ENCODE results near the gene MKI67. TPM values are rescaled to one million over a fixed set of nuclear protein-coding genes. Genes with fewer than 3 reads are reported as not detected.

Gene MKI67
- polyA plus RNA-seq, 4 donors, result 45.7 to 66.1 (median 50.5) TPM

GRCh38 chr10:128068398-128069285 is 57.6 kb downstream of the MKI67 start:
- DNase-seq (ENCODE audit: low read depth in 4 of 4, low spot score in 2 of 4), result no peak

GRCh38 chr10:128067691-128068397 is 58.4 kb downstream of the MKI67 start:
- no peak for DNase-seq (ENCODE audit: low read depth in 4 of 4, low spot score in 2 of 4)

DNA sequence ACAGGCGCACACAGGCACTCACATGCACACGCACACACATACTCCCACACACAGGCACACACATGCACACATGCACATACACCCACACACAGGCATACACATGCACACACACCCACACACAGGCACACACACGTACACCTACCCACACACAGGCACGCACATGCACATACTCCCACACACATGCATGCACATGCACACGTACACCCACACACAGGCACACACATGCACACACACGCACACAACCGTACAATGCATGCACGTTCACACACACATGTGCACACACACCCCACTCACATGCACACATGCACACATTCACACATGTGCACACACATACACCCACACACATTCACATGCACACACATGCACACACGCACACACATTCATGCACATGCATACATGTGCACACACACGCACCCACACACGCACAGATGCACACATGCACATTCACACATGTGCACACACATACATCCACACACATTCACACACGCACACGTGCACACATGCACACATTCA is 59.3 kb downstream of the MKI67 start:
- DNase-seq (ENCODE audit: low read depth in 4 of 4, low spot score in 2 of 4), result no peak

DNA sequence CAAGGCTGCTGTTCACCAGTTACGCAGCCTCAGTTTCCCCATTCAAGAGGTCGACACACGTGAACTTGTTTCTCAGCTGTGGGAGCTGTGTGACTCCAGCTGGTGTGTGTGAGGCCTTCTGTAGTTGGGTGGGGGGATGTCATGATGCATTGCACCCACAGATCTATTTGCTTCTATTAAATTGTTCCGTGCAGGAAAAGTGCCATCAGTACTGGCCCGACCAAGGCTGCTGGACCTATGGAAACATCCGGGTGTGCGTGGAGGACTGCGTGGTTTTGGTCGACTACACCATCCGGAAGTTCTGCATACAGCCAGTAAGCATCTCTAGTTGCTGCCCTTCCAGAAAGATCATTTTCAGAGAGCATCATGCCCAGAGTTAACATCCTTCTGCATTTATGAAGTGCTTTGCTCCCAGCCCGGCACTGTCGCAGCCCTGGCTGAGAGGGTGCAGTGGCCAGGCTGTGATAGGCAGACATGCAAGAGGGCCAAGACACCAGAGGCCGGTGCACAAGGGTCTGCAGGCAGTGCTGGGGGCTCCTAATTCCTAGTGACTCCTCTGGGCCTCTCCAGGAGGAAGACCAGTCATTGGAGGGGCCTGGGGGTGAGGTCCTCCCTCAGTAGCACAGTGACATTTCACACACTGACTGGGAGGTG is 60.2 kb downstream of the MKI67 start:
- no peak for DNase-seq (ENCODE audit: low read depth in 4 of 4, low spot score in 2 of 4)

- DNase-seq (ENCODE audit: low read depth in 4 of 4, low spot score in 2 of 4), result no peak
These were observed 61.1 kb downstream of the MKI67 start for GRCh38 chr10:128064970-128065580.

DNA sequence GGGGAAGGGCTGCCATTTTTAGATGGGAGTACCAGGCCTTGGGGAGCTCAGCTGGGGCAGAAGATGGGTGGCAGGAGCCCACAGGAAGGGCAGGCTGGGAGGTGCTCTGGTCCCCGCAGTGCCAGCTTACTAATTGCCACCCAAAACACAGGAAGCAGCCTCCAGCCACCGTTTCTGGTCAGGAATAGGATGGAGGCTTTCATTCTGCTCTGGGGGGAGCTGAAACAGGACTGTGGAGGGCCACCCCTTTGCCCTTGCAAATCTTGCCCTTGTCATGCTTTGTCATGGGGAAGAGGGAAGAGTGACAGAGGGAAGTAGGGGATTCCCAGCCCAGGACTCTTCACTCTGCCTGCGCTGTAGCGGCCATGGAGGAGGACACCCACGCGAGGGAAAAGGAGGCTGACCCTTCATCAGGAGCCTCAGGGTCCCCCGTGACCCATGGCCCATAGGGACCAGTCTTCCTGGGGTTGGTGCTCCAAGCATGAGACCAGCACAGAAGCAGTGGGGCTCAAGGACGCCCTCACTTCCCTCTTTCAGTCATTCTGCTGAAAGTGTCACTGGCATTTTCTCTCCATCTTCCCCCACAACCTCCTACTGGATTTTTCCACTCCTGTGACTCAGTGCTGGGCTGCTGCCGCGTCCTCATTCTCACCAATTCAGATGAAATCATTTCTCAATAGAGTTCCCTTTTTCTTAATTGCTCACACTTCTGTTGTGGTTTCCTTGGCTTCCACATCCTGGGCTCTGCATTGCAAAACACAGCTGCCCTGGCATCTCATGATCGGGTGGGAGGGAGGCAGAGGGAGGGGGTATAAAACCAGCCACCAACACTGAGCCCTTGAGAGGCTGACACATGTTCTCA is 61.9 kb downstream of the MKI67 start:
- no peak for DNase-seq (ENCODE audit: low read depth in 4 of 4, low spot score in 2 of 4)

DNA sequence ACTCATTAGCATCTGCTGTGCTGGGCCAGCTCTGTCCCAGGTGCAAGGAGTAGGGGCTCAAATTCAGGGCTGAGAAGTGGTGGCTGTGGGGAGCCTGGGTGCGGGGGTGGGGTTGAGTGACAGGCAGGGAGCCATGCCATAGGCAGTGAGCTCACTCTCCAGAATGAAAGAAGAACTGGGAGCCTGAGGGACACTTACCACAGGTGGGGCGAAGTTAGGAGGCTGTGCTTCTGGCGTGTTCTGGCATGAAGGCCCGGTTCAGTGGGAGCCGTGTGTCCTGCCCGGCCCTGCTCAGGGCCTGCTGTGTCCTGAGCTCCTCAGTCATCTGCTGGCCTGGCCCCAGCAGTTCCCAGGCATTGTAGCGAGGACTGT is 62.5 kb downstream of the MKI67 start:
- DNase-seq (ENCODE audit: low read depth in 4 of 4, low spot score in 2 of 4), result no peak

- DNase-seq (ENCODE audit: low read depth in 4 of 4, low spot score in 2 of 4), result no peak
These were observed 63.2 kb downstream of the MKI67 start for GRCh38 chr10:128062881-128063563.

GRCh38 chr10:128062331-128062880 is 63.8 kb downstream of the MKI67 start:
- DNase-seq (ENCODE audit: low read depth in 4 of 4, low spot score in 2 of 4), result no peak

- no peak for DNase-seq (ENCODE audit: low read depth in 4 of 4, low spot score in 2 of 4)
These were observed 64.6 kb downstream of the MKI67 start for GRCh38 chr10:128061306-128062300.

- no peak for DNase-seq (ENCODE audit: low read depth in 4 of 4, low spot score in 2 of 4)
These were observed 65.6 kb downstream of the MKI67 start for GRCh38 chr10:128060341-128061250.

- no peak for DNase-seq (ENCODE audit: low read depth in 4 of 4, low spot score in 2 of 4)
These were observed 66.3 kb downstream of the MKI67 start for GRCh38 chr10:128059982-128060293.

DNA sequence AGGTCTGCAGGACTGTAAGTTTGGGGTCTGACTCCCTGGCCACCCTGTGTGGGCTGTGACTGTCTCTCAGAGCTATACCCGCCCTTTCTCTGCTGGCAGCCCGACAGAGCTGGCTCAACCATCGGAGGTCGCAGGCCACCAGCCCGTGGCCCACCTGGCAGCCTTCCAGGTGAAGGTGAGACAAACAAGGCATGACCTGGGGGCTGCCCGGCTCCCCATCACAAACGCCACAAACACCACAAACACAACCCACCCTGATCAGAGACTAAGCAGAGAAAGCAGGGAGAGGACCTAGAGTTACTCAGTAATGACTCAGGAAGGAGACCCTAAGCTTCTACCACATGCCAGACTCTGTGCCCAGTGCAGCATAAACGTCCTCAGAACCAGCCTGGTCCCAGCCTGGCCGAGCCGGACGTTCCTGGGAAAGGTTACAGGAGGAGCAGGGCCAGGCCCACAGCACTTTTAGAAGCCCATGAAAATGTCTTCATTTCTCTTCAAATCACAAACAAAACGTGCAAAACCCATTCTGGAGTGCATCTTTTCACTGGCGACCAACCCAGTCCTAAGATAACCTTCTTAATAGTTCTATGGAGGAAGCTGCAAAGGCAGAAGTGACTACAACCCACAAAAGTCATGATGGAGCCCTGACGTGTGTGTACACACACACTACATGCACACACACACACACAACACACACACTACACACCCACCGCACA is 66.8 kb downstream of the MKI67 start:
- DNase-seq (ENCODE audit: low read depth in 4 of 4, low spot score in 2 of 4), result no peak

DNA sequence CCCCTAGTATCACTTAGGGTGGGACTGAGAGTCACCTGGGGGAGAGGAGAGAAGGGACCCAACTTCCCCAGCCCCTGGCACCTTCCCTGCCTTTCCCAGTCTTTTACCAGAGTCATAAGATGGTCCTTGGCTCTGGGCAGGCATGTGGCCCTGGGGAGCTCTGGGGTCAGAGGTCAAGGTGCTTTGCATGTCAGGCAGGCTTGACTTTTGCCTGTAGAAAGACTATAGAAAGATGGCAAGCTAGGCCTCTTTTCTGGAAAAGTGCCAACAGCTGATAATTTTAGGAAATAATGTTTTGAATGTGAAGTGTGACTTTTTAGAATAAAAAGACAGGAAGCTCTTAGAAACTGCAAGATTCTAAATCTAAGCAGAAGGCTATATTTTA is 67.5 kb downstream of the MKI67 start:
- no peak for DNase-seq (ENCODE audit: low read depth in 4 of 4, low spot score in 2 of 4)

- DNase-seq (ENCODE audit: low read depth in 4 of 4, low spot score in 2 of 4), result no peak
These were observed 68.0 kb downstream of the MKI67 start for GRCh38 chr10:128058106-128058749.
